CD14-positive monocyte (primary cell): ENCODE data around the gene MRGPRF. TPM values are rescaled to one million over a fixed set of nuclear protein-coding genes. Genes with fewer than 3 reads are reported as not detected.

Experiments
- DNase-seq, 3 donors: peaks; one replicate each; pipeline ENCODE4 v3.0.0-alpha.2; 2011 to 2022
- H2AFZ ChIP-seq: 2 replicates; pipeline ENCODE4 v1.6.0; 2012; ENCODE audit warnings: mild to moderate bottlenecking, low read depth, low read length, inconsistent platforms; ENCODE audit not compliant: insufficient read depth, poor library complexity, severe bottlenecking
- H3K27ac ChIP-seq, 2 donors: 1 replicate in 1 of 2; 2 replicates in 1 of 2; pipeline ENCODE4 v1.5.1; 2012 to 2013; ENCODE audit warnings: low read length in 2 of 2, control low read depth in 1 of 2, inconsistent platforms in 1 of 2, low read depth in 1 of 2, mild to moderate bottlenecking in 1 of 2
- H3K27me3 ChIP-seq, 2 donors: one replicate each; pipeline versions ENCODE4 v1.6.0 to v1.6.1; 2011 to 2013; ENCODE audit warnings: low read length in 2 of 2; ENCODE audit not compliant: control insufficient read depth in 2 of 2, insufficient read depth in 2 of 2
- H3K36me3 ChIP-seq, 2 donors: replicated peaks in 1 of 2; 1 replicate in 1 of 2; 2 replicates in 1 of 2; pipeline versions ENCODE4 v1.5.1 to v1.6.1; 2012 to 2013; ENCODE audit warnings: low read length in 2 of 2, control low read depth in 1 of 2, inconsistent platforms in 1 of 2, mild to moderate bottlenecking in 1 of 2; ENCODE audit not compliant: insufficient read depth in 2 of 2, control insufficient read depth in 1 of 2
- H3K4me1 ChIP-seq, 2 donors: 1 replicate in 1 of 2; 2 replicates in 1 of 2; pipeline versions ENCODE4 v1.5.1 to v1.6.1; 2012 to 2013; ENCODE audit warnings: low read length in 2 of 2, control low read depth in 1 of 2, inconsistent platforms in 1 of 2, mild to moderate bottlenecking in 1 of 2, moderate library complexity in 1 of 2; ENCODE audit not compliant: insufficient read depth in 2 of 2, control insufficient read depth in 1 of 2
- H3K4me2 ChIP-seq: replicated peaks from 2 replicates; pipeline ENCODE3; 2012; ENCODE audit warnings: low read length, moderate library complexity, mild to moderate bottlenecking; ENCODE audit not compliant: poor library complexity, severe bottlenecking; ENCODE audit errors: extremely low read depth
- H3K4me3 ChIP-seq, 3 experiments: fragments of 200-600 bp in 1 of 3; sonication (generic) in 1 of 3; replicated peaks in 1 of 3; 1 replicate in 2 of 3; 2 replicates in 1 of 3; pipeline ENCODE4 v1.5.1; 2011 to 2013; ENCODE audit warnings: low read length in 3 of 3, mild to moderate bottlenecking in 3 of 3, control low read depth in 2 of 3, low read depth in 2 of 3, inconsistent platforms in 1 of 3, moderate library complexity in 1 of 3
- H3K79me2 ChIP-seq: 2 replicates; pipeline ENCODE4 v1.6.0; 2012; ENCODE audit warnings: mild to moderate bottlenecking, control low read depth, inconsistent platforms, low read length, moderate library complexity; ENCODE audit not compliant: insufficient read depth
- H3K9ac ChIP-seq: 2 replicates; pipeline ENCODE4 v1.6.0; 2017; ENCODE audit warnings: low read length, mild to moderate bottlenecking; ENCODE audit not compliant: insufficient read depth, poor library complexity, severe bottlenecking
- H3K9me3 ChIP-seq, 2 donors: replicated peaks in 1 of 2; 1 replicate in 1 of 2; 2 replicates in 1 of 2; pipeline versions ENCODE4 v1.5.1 to v1.6.1; 2012 to 2013; ENCODE audit warnings: low read length in 2 of 2, control low read depth in 1 of 2; ENCODE audit not compliant: control insufficient read depth in 1 of 2, insufficient read depth in 1 of 2
- H4K20me1 ChIP-seq: 2 replicates; pipeline ENCODE4 v1.6.0; 2012; ENCODE audit warnings: mild to moderate bottlenecking, low read length, control low read depth, moderate library complexity; ENCODE audit not compliant: insufficient read depth
- H3K27ac Mint-ChIP-seq, 7 donors: one replicate each; pipeline ENCODE4 v1.8.0; 2020; ENCODE audit warnings: mild to moderate bottlenecking in 7 of 7, mixed read lengths in 7 of 7, moderate library complexity in 6 of 7, inconsistent platforms in 2 of 7
- H3K27me3 Mint-ChIP-seq, 3 donors: one replicate each; pipeline ENCODE4 v1.8.0; 2021 to 2022; ENCODE audit warnings: low read depth in 3 of 3, mild to moderate bottlenecking in 3 of 3, mixed read lengths in 3 of 3, moderate library complexity in 3 of 3, inconsistent platforms in 1 of 3
- H3K36me3 Mint-ChIP-seq, 2 donors: one replicate each; pipeline ENCODE4 v1.8.0; 2020; ENCODE audit warnings: mixed read lengths in 2 of 2, inconsistent platforms in 1 of 2, mild to moderate bottlenecking in 1 of 2
- H3K4me1 Mint-ChIP-seq: one replicate; pipeline ENCODE4 v1.8.0; 2020; ENCODE audit warnings: mild to moderate bottlenecking, mixed read lengths
- H3K4me3 Mint-ChIP-seq, 2 donors: one replicate each; pipeline ENCODE4 v1.8.0; 2020; ENCODE audit warnings: mild to moderate bottlenecking in 2 of 2, mixed read lengths in 2 of 2, moderate library complexity in 1 of 2
- H3K9me3 Mint-ChIP-seq, 7 donors: one replicate each; pipeline ENCODE4 v1.8.0; 2020 to 2022; ENCODE audit warnings: mixed read lengths in 7 of 7, mild to moderate bottlenecking in 6 of 7, moderate library complexity in 6 of 7, inconsistent platforms in 2 of 7
- WGBS: methylation state at CpG from one replicate; pipeline ENCODE4 v1.1.5; 2013; ENCODE audit warnings: missing lambda C conversion rate; ENCODE audit not compliant: insufficient coverage; 5-methylcytosine and 5-hydroxymethylcytosine counted together
- intact Hi-C, 2 donors: fragments of 100-400 bp; cut with micrococcal nuclease; formaldehyde crosslinking; loops; one replicate each; pipeline versions ENCODE4 v1.15.0 to v1.15.1; 2023
- polyA plus RNA-seq, 3 donors: library from polyadenylated mRNA; depleted of rRNA in 1 of 3; unstranded in 2 of 3; stranded (reverse) in 1 of 3; fragments of 300-500 nt in 2 of 3; fragments of >200 nt in 1 of 3; fragmentation: Illumina TruSeq in 2 of 3; gene quantifications; 1 replicate in 2 of 3; 2 replicates in 1 of 3; pipeline ENCODE4 v1.2.3, GENCODE V29; 2012 to 2021
- TF ChIP-seq, protein P1 (sequence below): fragments of 200-600 bp; IDR thresholded peaks from one replicate; pipeline ENCODE4 v1.8.0; 2022; ENCODE audit warnings: antibody characterized with exemption, mild to moderate bottlenecking

Gene MRGPRF
- polyA plus RNA-seq, 3 donors, result 0.22 to 0.23 TPM; not detected in 1

DNA sequence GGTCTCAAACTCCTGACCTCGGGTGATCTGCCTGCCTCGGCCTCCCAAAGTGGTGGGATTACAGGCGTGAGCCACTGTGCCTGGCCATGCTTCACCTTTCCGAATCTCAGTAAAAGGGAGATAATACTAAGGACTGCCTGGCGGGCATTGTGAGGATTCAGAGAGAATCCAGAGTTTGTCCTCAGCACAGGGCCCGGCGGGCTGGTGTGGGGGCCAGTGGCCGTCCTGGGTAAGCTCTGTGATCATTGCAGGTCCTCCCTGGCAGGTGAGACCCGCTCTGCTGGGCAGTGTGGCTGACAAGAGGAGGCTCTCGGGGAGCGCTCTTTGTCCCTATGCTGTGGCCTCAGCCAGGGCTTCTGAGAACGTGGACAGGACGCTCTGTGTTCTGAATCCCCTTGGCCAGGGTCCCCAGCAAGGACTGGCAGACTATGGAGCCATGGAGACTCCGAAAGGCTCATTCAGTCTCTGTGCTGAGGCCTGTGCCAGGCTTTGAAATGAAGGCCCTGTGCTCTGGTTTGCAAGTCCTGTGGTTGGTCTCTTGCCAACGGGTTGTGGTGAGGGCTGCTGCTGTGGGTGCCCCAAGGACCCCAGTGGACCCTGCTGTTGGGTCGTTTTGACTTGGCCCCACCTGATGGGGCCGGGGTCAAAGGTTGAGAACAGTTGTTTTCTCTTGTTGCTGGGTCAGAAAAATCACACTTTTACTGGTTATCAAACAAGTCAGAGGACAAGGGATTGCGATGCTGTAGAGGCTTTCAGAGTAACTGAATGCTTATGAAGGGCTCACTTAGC lies 37.7 kb upstream of the MRGPRF start:
- H3K4me3 Mint-ChIP-seq, result peak overlapping the region in 1 of 2 donors; percentile 81

DNA sequence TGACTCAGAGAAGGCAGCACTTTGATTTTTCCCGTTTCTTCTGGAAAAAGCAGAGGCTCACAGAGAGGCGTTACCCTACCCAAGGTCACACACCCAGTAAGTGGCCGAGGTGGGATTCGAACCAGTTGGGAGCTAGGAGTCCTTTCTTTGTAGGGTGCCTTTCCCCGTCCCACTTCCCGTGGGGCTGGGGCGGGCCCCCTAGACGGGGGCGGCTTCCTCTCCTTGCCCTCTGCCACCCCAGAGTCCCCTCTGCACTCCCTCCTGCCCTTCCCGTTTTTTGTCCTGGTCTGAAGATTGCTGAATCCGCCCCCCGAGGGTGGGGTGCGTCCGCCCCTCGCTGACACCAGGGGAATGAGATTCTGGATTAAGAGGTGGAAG lies 36.4 kb upstream of the MRGPRF start:
- peak overlapping the region; percentile 81 to 88 for H3K4me3 Mint-ChIP-seq
- no peak overlapping the region for H2AFZ ChIP-seq
- H3K36me3 Mint-ChIP-seq, result peaks cover 20 to 35% of the 10 kb centered on the region in 2 donors
- DNase-seq, result peak; percentile 65 to 71 (median 70)
- H3K4me1 ChIP-seq, result peaks cover 50 to 75% of the 10 kb centered on the region in 2 donors
- H3K36me3 ChIP-seq, result peaks cover 14 to 26% of the 10 kb centered on the region in 2 donors
- H3K27ac ChIP-seq, result peak overlapping the region; percentile 79 to 98
- TF ChIP-seq, protein P1, sequence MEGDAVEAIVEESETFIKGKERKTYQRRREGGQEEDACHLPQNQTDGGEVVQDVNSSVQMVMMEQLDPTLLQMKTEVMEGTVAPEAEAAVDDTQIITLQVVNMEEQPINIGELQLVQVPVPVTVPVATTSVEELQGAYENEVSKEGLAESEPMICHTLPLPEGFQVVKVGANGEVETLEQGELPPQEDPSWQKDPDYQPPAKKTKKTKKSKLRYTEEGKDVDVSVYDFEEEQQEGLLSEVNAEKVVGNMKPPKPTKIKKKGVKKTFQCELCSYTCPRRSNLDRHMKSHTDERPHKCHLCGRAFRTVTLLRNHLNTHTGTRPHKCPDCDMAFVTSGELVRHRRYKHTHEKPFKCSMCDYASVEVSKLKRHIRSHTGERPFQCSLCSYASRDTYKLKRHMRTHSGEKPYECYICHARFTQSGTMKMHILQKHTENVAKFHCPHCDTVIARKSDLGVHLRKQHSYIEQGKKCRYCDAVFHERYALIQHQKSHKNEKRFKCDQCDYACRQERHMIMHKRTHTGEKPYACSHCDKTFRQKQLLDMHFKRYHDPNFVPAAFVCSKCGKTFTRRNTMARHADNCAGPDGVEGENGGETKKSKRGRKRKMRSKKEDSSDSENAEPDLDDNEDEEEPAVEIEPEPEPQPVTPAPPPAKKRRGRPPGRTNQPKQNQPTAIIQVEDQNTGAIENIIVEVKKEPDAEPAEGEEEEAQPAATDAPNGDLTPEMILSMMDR, result no peak
- H3K4me3 ChIP-seq, result peak overlapping the region; percentile 79 to 93 (median 85)
- intact Hi-C loops, result loop anchor here (5.0 to 10.0 kb wide), 2 partner anchors 38 to 245 kb away; partner anchors contain the start of gene MYEOV (in 1 of the 2)
- H3K4me1 Mint-ChIP-seq, result peaks cover 68% of the 10 kb centered on the region
- peaks cover 0 to 3% (median 2%) of the 10 kb centered on the region in 3 donors for H3K27me3 Mint-ChIP-seq
- peaks cover 49% of the 10 kb centered on the region for H4K20me1 ChIP-seq
- peak overlapping the region; percentile 100 for H3K9ac ChIP-seq
- no peaks in the 10 kb centered on the region for H3K9me3 ChIP-seq
- H3K4me2 ChIP-seq, result peak overlapping the region; percentile 95
- WGBS, result 0% methylated on average over 6 of the region's 15 CpGs
- peaks cover 0 to 2% (median 0%) of the 10 kb centered on the region in 7 donors for H3K9me3 Mint-ChIP-seq
- peaks cover 58% of the 10 kb centered on the region for H3K79me2 ChIP-seq
- H3K27me3 ChIP-seq, result no peaks in the 10 kb centered on the region
- peak overlapping the region; percentile 89 to 96 (median 93) for H3K27ac Mint-ChIP-seq

More for the DNA sequence above, 37.7 kb upstream of the MRGPRF start:
- DNase-seq, result no peak
- Mint-ChIP-seq H3K27me3 (peaks cover 0 to 3% (median 0%) of the 10 kb centered on the region in 3 donors), H3K27ac (peak overlapping the region; percentile 38 to 96 (median 92)), H3K36me3 (peaks cover 31 to 47% of the 10 kb centered on the region in 2 donors), H3K4me1 (peaks cover 71% of the 10 kb centered on the region), H3K9me3 (peaks cover 0 to 2% (median 0%) of the 10 kb centered on the region in 7 donors)
- Histone ChIP-seq H3K9ac (peak overlapping the region; percentile 6), H3K79me2 (peaks cover 71% of the 10 kb centered on the region), H3K27me3 (no peaks in the 10 kb centered on the region), H3K27ac (peak overlapping the region; percentile 79 to 98), H3K4me3 (no peak overlapping the region), H3K4me1 (peaks cover 58 to 82% of the 10 kb centered on the region in 2 donors), H4K20me1 (peaks cover 62% of the 10 kb centered on the region), H3K9me3 (no peaks in the 10 kb centered on the region), H3K4me2 (peak overlapping the region; percentile 46), H3K36me3 (peaks cover 27 to 39% of the 10 kb centered on the region in 2 donors), H2AFZ (no peak overlapping the region)
- intact Hi-C loops, result no loop called here
- TF ChIP-seq, protein P1, result no peak
- WGBS, result 91% methylated on average over 16 of the region's 18 CpGs
